IgD-negative memory B cell (primary cell): ENCODE measurements around the gene XAGE2. TPM values are rescaled to one million over a fixed set of nuclear protein-coding genes. Genes with fewer than 3 reads are reported as not detected.
A peak's percentile ranks its signal among the peaks of the same experiment; 100 is the strongest.

Experiments
- H3K27ac Mint-ChIP-seq, 3 donors: one replicate each; pipeline ENCODE4 v1.8.0; 2020 to 2022; ENCODE audit warnings: mild to moderate bottlenecking in 3 of 3, mixed read lengths in 3 of 3, moderate library complexity in 1 of 3
- H3K27me3 Mint-ChIP-seq: one replicate; pipeline ENCODE4 v1.8.0; 2021; ENCODE audit warnings: mixed read lengths
- H3K36me3 Mint-ChIP-seq: one replicate; pipeline ENCODE4 v1.8.0; 2020; ENCODE audit warnings: mild to moderate bottlenecking, mixed read lengths
- H3K4me1 Mint-ChIP-seq, 3 donors: one replicate each; pipeline ENCODE4 v1.8.0; 2020 to 2022; ENCODE audit warnings: mixed read lengths in 3 of 3, mild to moderate bottlenecking in 1 of 3
- H3K4me3 Mint-ChIP-seq, 4 donors: one replicate each; pipeline ENCODE4 v1.8.0; 2020 to 2022; ENCODE audit warnings: mild to moderate bottlenecking in 4 of 4, mixed read lengths in 4 of 4, moderate library complexity in 3 of 4
- H3K9me3 Mint-ChIP-seq, 3 donors: one replicate each; pipeline ENCODE4 v1.8.0; 2020 to 2021; ENCODE audit warnings: mixed read lengths in 3 of 3, mild to moderate bottlenecking in 1 of 3
- polyA plus RNA-seq: library from polyadenylated mRNA; unstranded; fragments of 300-500 nt; fragmentation: Illumina TruSeq; gene quantifications from one replicate; pipeline ENCODE4 v1.2.3, GENCODE V29; 2021

Gene XAGE2
- polyA plus RNA-seq, 1 donor from 2014 or later: not detected

GRCh38 chrX:52410439-52411394 lies 41.9 kb downstream of the XAGE2 start:
- H3K4me3 Mint-ChIP-seq: peak overlapping the region in 1 of 4 donors; percentile 14
- peaks cover 0 to 2% (median 0%) of the 10 kb centered on the region in 3 donors for H3K9me3 Mint-ChIP-seq
- H3K27ac Mint-ChIP-seq: no peak overlapping the region
- H3K4me1 Mint-ChIP-seq: peaks cover 0 to 5% (median 3%) of the 10 kb centered on the region in 3 donors
- peaks cover 3% of the 10 kb centered on the region for H3K27me3 Mint-ChIP-seq
- no peaks in the 10 kb centered on the region for H3K36me3 Mint-ChIP-seq

- H3K36me3 Mint-ChIP-seq: no peaks in the 10 kb centered on the region
- H3K27me3 Mint-ChIP-seq: peaks cover 10% of the 10 kb centered on the region
These were observed 46.5 kb downstream of the XAGE2 start for GRCh38 chrX:52415304-52415703.

GRCh38 chrX:52416816-52417215 lies 48.0 kb downstream of the XAGE2 start:
- Mint-ChIP-seq H3K4me1 (peaks cover 0 to 5% (median 3%) of the 10 kb centered on the region in 3 donors), H3K36me3 (no peaks in the 10 kb centered on the region), H3K4me3 (no peak overlapping the region), H3K9me3 (peaks cover 0 to 2% (median 0%) of the 10 kb centered on the region in 3 donors), H3K27me3 (peaks cover 8% of the 10 kb centered on the region), H3K27ac (no peak overlapping the region)

More at GRCh38 chrX:52415304-52415703, 46.5 kb downstream of the XAGE2 start:
- Mint-ChIP-seq H3K4me1 (peaks cover 0 to 5% (median 3%) of the 10 kb centered on the region in 3 donors), H3K27ac (no peak overlapping the region), H3K9me3 (peaks cover 0 to 2% (median 0%) of the 10 kb centered on the region in 3 donors), H3K4me3 (peak overlapping the region in 1 of 4 donors; percentile 24)

GRCh38 chrX:52420824-52421443 lies 52.1 kb downstream of the XAGE2 start:
- Mint-ChIP-seq H3K27ac (no peak overlapping the region), H3K27me3 (peaks cover 8% of the 10 kb centered on the region), H3K4me3 (no peak overlapping the region), H3K36me3 (peaks cover 3% of the 10 kb centered on the region), H3K4me1 (no peaks in the 10 kb centered on the region), H3K9me3 (no peaks in the 10 kb centered on the region)

GRCh38 chrX:52422884-52423283 lies 54.1 kb downstream of the XAGE2 start:
- Mint-ChIP-seq H3K4me3 (no peak overlapping the region), H3K27me3 (peaks cover 3% of the 10 kb centered on the region), H3K9me3 (no peaks in the 10 kb centered on the region)

GRCh38 chrX:52424656-52425055 lies 55.8 kb downstream of the XAGE2 start:
- H3K4me1 Mint-ChIP-seq: no peaks in the 10 kb centered on the region
- no peak overlapping the region for H3K27ac Mint-ChIP-seq
- H3K27me3 Mint-ChIP-seq: no peaks in the 10 kb centered on the region
- H3K36me3 Mint-ChIP-seq: peaks cover 3% of the 10 kb centered on the region
- H3K9me3 Mint-ChIP-seq: no peaks in the 10 kb centered on the region
- H3K4me3 Mint-ChIP-seq: no peak overlapping the region

More at GRCh38 chrX:52422884-52423283, 54.1 kb downstream of the XAGE2 start:
- peaks cover 3% of the 10 kb centered on the region for H3K36me3 Mint-ChIP-seq
- H3K4me1 Mint-ChIP-seq: no peaks in the 10 kb centered on the region
- no peak overlapping the region for H3K27ac Mint-ChIP-seq

Other genes starting within 250 kb of the XAGE2 start
- 1.1 TPM for gene MAGED4, start 184.1 kb upstream of the XAGE2 start, polyA plus RNA-seq
- not detected for gene XAGE1A, start 126.8 kb downstream of the XAGE2 start, polyA plus RNA-seq
- gene XAGE1B, start 148.0 kb downstream of the XAGE2 start, polyA plus RNA-seq: not detected